Hindlimb muscle (tissue), 1 donor: Measurements from ENCODE around the gene TMEM263. TPM values are rescaled to one million over a fixed set of nuclear protein-coding genes. Genes with fewer than 3 reads are reported as not detected.

Source experiments
- DNase-seq: peaks from one replicate; pipeline ENCODE4 v3.0.0-alpha.2; 2013
- polyA plus RNA-seq: library from polyadenylated mRNA; unstranded; fragments of 120-200 nt; gene quantifications from one replicate; pipeline ENCODE4 v1.2.1, GENCODE V29; 2013; ENCODE audit not compliant: insufficient read length

Gene TMEM263
- polyA plus RNA-seq, 1 donor, result 56.7 TPM

- DNase-seq, result no peak
Observed at GRCh38 chr12:106950591-106950990, 5.1 kb upstream of the TMEM263 start.

GRCh38 chr12:106953352-106954250, 2.1 kb upstream of the TMEM263 start:
- no peak for DNase-seq

DNA sequence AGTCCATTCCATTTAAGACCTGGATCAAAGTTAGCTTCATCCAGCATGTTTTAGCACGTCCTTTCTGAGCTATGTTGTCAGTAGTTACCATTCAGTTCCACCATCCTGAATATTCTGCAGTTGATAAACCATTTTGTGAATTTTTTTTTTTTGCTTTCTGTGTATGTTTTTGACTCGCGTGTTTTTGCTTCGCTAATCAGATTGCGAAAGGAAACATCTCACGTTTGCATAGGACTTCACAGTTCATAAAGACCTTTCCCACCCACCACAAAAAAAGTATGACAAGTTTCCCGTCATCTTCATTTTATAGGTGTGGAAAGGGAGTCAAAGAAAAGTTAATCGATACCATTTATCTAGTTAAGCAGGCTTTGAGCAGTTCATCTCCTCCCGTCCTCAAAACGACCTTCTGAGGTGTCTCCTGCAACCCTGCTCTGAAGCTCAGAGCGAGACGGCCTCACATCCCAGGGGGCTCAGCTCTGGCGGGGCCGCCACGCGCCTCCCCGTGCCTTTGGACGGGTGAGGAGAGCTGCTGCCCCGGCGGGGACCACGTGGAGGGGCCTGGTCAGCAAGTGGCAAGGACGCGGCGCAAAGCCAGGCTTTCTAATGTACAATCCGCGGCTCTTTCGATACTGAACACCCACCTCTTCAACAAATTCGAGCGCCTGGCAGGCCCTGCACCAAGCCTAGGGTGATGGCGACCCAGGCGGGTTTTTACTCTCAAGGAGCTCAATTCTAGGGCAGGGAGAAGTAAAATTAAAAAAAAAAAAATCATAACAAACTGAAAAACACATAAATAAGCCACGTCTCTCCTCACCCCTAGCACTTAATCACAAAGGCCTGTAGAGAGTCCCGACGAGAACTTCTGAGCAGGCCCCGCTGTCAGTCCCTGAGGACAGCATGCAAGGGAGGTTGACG, 988 bp upstream of the TMEM263 start:
- peak; percentile 53 for DNase-seq

DNA sequence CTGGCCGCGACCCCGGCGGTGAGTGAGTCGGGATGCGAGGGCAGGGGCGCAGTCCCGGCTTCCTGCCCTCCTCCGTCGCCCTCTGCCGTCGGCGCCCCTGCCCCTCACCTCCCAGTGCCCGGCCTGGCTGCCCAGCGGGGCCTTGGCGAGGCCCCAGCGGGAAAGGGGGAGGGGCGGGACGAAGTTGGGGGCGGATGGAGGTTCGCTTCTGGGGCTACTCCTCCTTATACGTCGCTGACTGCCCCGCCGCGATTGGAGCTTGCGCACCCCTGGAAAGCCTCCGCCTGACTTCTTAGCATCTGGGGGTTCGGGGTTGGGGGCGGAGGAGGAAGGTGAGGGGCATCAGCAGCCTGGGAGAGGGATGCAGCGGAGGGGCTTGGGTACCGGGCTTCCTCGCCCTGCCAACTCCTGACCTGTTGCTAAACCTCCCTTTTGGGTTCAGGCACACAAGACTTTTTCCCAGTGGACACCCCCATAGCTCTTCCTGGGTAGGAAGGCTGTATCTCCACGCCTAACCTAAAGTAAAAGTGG, 406 bp downstream of the TMEM263 start:
- DNase-seq, result peak; percentile 80

DNA sequence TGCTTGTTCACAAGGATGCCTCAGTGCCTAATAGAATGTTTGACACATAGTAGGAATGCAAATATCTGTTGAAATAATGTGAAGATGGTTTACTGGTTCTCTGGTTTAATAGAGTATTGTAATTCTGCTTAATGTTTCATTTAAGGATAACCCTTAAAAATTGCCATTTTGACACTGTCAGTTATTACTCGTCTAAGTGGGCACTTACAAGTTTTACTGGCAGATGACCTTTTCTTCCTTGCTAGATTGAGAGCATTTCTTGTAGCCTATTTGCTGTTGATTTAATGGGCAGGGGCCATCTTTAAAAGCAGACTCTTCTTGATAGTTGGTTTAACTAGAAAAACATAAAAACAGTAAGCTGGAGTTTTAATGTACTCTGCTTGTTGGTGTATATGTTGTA, 1.9 kb downstream of the TMEM263 start:
- DNase-seq, result no peak

DNA sequence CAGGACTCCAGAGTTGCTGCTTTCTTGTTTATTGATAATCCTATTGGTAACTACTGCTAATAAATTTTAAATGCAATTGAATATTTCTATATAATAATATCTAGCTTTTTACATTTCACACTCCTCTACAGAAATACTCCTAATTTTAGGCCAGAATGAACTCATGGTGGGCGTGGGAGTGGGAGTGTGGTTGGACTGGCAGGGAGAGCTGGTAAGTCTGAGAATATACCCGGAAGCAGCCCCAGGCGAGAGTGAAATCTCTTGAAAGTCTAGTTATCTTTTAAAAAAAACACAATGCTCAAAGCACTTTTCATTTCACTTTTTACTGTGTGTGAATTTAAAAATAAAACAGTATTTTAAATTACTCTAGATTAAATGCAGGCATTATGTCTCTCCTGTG, 4.7 kb downstream of the TMEM263 start:
- DNase-seq, result no peak

- DNase-seq, result no peak
Observed at GRCh38 chr12:106962286-106962685, 6.6 kb downstream of the TMEM263 start.

DNA sequence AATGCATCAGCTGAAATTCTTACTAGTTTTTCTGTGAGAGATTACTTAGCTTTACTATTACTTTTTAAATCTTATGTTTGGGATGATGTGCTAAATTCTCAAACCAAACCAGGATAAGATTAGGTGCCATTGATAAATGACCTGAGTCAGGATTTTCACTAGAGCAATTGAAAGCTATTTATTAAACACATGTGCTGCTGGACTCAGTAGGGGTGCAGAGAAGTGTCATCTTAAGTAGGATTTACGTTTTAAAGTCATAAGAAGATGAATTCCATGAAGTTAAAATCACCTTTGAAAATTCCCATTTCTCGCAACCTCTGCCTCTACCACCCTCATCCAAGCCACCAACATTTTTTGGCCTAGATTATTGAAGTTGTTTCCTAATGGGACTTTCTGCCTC, 8.8 kb downstream of the TMEM263 start:
- DNase-seq, result no peak

DNA sequence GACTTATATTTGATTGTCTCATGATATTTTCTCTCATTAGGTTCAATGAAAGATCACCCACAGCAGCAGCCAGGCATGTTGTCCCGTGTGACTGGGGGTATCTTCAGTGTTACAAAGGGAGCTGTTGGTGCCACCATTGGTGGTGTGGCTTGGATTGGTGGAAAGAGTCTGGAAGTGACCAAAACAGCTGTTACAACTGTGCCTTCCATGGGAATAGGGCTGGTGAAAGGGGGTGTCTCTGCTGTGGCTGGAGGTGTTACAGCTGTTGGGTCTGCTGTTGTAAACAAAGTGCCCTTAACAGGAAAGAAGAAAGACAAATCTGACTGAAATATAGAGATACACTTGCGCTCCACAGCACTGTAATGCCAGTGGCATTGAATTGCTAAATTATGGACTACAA, 15.4 kb downstream of the TMEM263 start:
- DNase-seq, result no peak

DNA sequence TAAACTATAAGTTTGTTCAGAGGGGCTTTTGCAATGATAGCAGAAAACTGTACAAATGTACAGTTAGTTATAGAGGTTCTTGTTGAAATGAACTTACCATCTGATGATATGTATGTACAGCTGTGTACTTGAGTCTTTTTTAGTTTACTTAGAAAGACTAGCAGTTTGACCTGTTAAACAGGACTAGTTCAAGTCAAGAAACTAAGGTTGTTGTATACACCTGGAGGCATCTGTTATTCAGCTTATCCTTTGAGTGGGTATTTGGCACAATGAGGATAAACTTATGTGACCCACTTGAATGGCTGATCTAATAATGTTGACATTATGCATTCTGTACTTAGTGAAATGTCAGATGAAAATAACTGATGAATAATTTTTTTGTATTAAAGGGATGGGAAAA, 17.8 kb downstream of the TMEM263 start:
- no peak for DNase-seq

GRCh38 chr12:106974511-106974910, 18.8 kb downstream of the TMEM263 start:
- DNase-seq, result no peak

DNA sequence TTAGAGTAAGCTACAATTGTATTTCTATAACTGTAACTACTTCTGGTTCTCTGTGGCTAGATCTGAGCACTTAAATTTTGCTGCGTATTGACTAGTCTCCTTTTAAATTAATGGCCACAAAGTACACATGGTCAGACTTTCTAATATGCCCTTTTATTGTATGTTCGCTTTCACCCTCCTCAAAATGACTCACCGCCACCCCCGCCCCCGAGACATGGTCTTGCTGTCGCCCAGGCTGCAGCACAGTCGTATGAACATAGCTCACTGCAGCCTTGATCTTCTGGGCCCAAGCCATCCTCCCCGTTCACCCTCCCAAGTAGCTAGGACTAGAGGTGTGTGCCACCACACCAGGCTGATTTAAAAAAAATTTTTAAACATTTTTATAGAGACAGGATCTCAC, 19.4 kb downstream of the TMEM263 start:
- no peak for DNase-seq

GRCh38 chr12:106975993-106976658, 20.4 kb downstream of the TMEM263 start:
- DNase-seq, result no peak

GRCh38 chr12:106976668-106977067, 21.0 kb downstream of the TMEM263 start:
- no peak for DNase-seq

- no peak for DNase-seq
Observed at GRCh38 chr12:106978035-106978800, 22.5 kb downstream of the TMEM263 start.

- no peak for DNase-seq
Observed at GRCh38 chr12:106980944-106981343, 25.2 kb downstream of the TMEM263 start.

GRCh38 chr12:106981788-106982187, 26.1 kb downstream of the TMEM263 start:
- DNase-seq, result peak; percentile 56

- no peak for DNase-seq
Observed at GRCh38 chr12:106982229-106982628, 26.5 kb downstream of the TMEM263 start.

DNA sequence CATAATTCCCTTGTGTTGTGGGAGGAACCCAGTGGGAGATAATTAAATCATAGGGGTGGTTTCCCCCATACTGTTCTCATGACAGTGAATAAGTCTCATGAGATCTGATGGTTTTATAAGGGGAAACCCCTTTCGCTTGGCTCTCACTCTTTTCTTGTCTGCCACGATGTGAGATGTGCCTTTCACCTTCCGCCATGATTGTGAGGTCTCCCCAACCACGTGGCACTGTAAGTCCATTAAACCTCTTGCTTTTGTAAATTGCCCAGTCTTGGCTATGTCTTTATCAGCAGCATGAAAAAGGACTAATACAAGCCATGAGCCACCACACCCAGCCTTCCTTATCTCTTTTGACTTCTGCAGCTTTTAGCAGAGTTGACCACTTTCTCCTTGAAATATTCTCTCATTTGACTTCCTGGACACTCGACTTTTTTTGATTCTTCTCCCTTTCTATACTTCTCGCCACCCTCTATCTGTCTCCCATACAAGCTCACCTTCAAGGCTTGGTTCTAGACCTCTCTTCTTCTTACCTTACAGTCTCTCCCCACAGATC, 29.0 kb downstream of the TMEM263 start:
- no peak for DNase-seq

DNA sequence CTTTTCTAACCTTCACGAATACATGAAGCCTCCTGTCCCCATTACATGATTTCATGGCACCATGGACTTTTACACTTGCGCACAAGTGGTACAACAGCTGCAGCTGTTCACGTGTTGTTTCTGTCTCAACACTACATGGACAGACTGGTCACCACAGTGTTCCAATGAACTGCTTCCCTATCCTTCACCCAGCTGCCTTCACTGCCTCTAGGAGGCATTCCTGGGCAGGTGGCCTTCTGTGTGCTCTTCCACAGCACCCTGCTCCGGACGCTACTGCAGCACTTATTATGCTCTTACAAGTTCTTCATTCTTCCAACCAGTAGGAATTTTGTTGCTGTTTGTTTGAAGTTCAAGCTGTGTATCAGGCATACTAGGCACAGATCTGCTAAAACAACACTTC, 29.8 kb downstream of the TMEM263 start:
- no peak for DNase-seq

DNA sequence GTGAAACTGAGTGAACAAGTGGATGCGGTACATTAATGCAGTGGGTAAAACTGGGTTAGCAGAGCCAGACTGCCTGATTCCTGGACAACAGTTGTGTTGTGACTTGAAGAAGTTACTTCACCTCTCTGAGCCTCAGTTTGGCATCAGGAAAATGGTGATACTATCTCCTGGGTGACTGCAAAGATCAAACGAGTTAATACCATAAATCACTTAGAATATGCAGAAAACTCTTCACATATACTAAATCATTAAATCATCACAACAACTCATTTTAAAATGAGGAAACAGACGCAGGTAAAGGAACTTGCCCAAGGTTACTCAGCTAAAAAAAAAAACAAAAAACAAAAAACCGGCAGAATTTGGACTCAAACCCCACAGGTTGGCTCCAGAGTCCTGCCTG, 30.4 kb downstream of the TMEM263 start:
- no peak for DNase-seq
